SHP77 treated with DMSO at 0.1 percent for 48 hours (cell line): ENCODE results near the gene F8.
"Not testable (repeated sequence)": the region's sequence is repeated elsewhere in the genome, so short reads cannot be mapped to it uniquely, and the experiment has no call there.

Source experiments
- DNase-seq: peaks from one replicate; lab custom pipeline; 2025; lab: John Stamatoyannopoulos, UW

F8 gene

GRCh38 chrX:155031657-155032056 is 9.1 kb upstream of the F8 start:
- no peak for DNase-seq

GRCh38 chrX:155028877-155029291 is 6.4 kb upstream of the F8 start:
- DNase-seq = no peak

GRCh38 chrX:155028129-155028528 is 5.6 kb upstream of the F8 start:
- no peak for DNase-seq

- no peak for DNase-seq
Observed at GRCh38 chrX:155027509-155028066, 5.1 kb upstream of the F8 start.

DNA sequence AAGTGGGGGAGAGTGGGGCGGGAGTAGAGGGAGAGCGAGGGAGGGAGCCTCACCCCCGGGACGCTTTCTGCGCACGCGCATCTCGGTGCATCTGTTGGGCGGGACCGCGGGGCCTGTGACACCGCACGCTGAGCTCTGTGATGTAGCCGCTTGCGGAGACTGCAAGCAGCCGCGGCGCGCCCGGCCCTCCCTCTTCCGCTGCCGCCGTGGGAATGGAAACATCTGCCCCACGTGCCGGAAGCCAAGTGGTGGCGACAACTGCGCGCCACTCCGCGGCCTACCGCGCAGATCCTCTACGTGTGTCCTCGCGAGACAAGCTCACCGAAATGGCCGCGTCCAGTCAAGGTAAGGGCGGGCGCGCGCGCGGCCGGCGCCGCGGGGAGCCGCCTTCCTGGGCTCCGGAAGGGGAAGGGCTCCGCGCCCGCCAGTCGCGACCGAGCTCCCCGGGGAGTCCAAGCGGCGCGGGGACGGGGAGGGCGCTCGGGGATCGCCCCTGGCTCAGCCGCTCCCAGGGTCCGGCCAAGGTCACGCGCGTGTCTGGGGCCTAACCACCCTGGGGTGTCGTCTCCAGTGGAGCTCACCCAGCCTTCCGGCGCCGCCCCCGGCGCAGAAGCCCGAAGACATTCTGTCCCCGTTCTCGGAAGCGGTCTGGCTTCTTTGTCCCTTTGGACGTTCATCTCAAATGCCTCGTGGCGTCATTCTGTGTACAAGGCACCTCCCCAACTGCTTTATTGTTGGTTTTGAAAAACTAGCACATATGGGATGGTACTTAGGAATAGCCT is 4.4 kb upstream of the F8 start, which contains the start of gene FUNDC2:
FUNDC2 (plus strand) TSS at position 118 of the 782 bp plus-strand sequence; CDS start at position 213, 95 bp downstream.
- peak; percentile 74 for DNase-seq

DNA sequence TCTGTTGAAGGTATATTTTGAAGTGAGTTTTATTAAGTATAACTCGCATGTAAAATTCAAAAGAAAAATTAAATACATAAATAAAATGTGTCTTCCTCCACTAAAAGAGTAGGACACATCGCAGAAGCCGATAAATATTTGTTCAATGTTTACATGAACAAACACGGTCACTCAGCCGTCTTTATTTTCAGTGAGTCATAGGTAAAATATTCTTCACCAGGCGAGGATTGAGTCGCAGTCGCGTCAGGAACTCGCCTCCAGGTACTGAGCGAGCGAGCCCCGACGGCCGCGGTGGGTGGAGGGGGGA is 3.9 kb upstream of the F8 start:
- no peak for DNase-seq

- DNase-seq = no peak
Observed at GRCh38 chrX:155023907-155024833, 1.6 kb upstream of the F8 start.

DNA sequence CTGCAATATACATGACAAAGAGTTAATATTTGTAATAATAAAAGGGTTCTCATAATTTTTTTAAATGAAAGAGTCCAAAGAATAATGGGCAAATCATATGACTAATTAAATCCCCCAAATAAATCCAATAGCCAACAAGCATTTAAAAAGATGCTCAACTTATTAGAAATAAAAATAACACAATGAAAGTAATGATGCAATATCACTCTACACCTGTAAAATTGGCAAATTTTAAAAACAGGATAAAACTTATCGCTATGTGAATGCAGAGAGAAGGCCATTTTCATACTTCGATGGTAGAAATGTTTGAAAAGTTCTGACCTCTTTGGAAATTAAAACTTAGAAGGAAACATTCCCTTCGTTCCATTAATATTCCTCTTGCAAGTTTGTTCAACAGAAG is 1.9 kb downstream of the F8 start:
- no peak for DNase-seq

GRCh38 chrX:155009994-155010472 is 12.5 kb downstream of the F8 start:
- no peak for DNase-seq

DNA sequence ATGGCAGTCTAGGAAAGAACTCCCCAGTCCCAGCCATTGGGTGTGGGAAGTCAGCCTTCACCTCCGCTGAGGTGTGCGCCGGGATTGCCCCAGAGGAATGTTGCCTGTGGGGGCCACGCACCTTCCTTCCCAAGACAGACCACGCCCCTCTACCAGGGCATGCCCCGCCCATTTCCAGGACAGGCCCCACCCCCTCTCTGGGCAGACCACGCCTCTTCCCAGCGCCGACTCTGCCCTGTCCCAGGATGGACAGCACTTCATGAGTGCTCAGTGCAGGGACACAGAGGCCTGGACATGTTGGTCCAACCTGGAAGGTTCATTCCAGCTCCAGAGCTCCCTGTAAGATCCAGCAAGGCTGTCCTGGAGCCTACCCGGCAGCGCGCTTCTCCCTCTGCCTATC is 13.9 kb downstream of the F8 start:
- not testable (repeated sequence) for DNase-seq

- not testable (repeated sequence) for DNase-seq
Observed at GRCh38 chrX:155006913-155007671, 15.4 kb downstream of the F8 start.

- not testable (repeated sequence) for DNase-seq
Observed at GRCh38 chrX:155006379-155006778, 16.1 kb downstream of the F8 start.

DNA sequence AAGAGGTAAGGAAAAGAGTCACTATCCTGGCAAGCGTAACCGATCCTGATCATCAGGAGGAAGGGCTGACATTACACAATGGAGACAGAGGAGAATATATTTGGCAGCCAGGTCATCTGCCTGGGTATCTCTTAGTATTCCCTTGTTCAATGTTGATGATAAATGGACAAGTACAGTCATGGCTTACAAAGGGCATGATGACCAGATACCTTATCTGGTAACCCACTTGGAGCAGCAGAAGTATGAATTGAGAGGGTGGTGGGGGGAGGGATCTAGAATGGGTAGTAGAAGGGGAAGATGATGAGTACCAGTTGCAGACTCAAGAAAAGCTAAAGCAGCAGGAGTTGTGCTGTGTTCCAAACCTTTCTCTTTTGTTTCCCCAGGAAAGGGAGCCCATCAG is 17.3 kb downstream of the F8 start:
- no peak for DNase-seq

DNA sequence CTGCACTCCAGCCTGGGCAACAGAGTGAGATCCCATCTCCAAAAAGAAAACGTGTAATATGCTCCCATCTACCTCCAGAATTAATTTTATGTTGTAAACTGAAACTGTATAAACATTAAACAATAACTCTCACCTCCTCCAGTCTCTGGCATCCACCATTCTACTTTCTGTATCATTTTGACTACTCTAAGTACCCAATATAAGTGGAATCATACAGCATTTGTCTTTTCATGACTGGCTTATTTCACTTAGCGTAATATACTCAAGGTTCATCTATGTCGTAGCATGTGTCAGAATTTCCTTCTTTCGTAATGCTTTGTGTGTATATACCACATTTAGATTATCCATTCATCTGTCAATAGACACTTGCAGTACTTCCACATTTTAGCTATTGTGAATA is 20.6 kb downstream of the F8 start:
- no peak for DNase-seq

- DNase-seq = no peak
Observed at GRCh38 chrX:155000841-155001240, 21.7 kb downstream of the F8 start.

- no peak for DNase-seq
Observed at GRCh38 chrX:154998204-154998880, 24.2 kb downstream of the F8 start.

DNA sequence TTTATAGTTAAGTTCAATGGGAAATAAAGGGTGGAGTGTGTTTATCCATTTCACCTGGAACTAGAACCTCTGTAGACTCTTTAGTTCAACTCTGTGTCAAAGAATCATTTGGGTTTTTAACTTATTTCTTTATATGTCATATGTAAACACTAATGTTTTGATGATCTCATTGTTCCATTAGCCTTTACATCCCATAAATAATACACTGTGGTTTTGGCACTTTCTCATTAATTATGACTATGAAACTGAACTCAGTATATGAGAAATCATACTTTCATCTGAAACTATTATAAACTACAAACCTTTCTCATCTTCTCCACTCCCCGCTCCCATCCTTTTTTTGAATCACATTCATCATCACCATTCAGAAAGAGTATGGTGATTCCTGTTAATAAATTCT is 31.0 kb downstream of the F8 start:
- DNase-seq = no peak

DNA sequence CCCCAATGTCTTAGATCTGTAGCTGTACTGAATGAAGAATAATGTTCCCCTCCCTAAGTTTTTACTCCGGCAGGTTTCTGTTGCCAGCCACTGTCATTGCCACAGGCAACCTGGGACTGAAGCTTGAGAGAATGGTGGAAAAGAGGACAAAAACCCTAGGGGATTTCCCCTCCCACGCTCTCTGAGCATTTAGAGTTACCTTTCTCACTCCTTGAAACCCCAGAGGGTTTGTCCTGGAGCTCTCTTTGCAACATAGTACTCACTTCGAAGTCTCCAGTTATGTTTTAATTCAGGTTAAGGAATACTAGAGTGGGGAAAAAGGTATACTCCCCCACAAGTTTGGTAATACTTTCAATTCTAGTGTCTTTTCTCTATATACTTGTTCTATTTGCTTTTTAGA is 31.5 kb downstream of the F8 start:
- no peak for DNase-seq

DNA sequence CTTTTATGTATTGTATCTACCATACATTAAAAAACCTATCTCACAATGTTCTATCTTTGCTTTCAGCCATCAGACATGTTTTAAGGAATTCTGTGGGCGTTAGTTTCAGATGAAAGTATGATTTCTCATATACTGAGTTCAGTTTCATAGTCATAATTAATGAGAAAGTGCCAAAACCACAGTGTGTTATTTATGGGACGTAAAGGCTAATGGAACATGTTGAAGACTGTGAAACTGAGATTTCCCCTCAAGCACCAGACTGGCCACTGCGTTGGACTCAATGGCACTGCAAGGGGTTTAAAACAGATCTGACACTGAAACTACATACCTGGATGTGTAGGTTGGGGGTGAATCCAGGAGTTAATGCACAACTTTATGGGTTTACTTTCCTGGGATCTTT is 32.0 kb downstream of the F8 start:
- DNase-seq = no peak

DNA sequence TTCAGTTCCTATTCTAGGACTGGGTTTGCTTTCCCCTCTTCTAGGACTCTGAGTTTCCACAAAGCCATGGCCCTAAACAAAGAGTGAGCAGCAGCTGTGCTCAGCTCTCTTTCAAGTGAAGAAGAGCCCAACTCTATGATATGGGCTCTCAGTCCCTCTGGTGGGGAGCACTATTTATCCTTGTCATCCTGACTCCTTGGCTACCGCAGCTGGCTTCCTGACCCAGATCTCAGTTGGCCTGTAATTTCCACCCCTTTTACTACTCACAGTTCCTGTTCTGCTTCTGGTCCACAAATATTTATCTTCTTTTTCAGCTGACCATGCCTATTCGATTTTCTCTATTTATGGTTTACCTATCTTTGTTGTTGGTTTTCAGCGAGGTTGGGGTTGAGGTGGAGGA is 33.8 kb downstream of the F8 start:
- no peak for DNase-seq

GRCh38 chrX:154987940-154988339 is 34.6 kb downstream of the F8 start:
- no peak for DNase-seq
